Esophagus squamous epithelium (tissue), 5 donors: ENCODE measurements around the gene SPEG. TPM values are rescaled to one million over a fixed set of nuclear protein-coding genes. Genes with fewer than 3 reads are reported as not detected.

Experiments used
- DNase-seq: peaks from one replicate; lab custom pipeline; 2025; lab: John Stamatoyannopoulos, UW
- H3K27ac ChIP-seq, 4 donors: fragments of 200-600 bp; sonication (generic); one replicate each; pipeline ENCODE4 v1.5.1; 2016 to 2019; ENCODE audit warnings: mild to moderate bottlenecking in 1 of 4
- H3K27me3 ChIP-seq, 4 donors: fragments of 200-600 bp; sonication (generic); 1 replicate in 3 of 4; 2 replicates in 1 of 4; pipeline versions ENCODE4 v1.5.1 to v1.6.0; 2017 to 2021; ENCODE audit warnings: antibody characterized with exemption in 1 of 4
- H3K36me3 ChIP-seq, 3 donors: fragments of 200-600 bp; sonication (generic); one replicate each; pipeline ENCODE4 v1.5.1; 2016 to 2019
- H3K4me1 ChIP-seq, 3 donors: fragments of 200-600 bp; sonication (generic); one replicate each; pipeline ENCODE4 v1.5.1; 2017 to 2019
- H3K4me3 ChIP-seq, 4 donors: fragments of 200-600 bp; sonication (generic); 1 replicate in 3 of 4; 2 replicates in 1 of 4; pipeline ENCODE4 v1.5.1; 2016 to 2019; ENCODE audit warnings: mild to moderate bottlenecking in 2 of 4, moderate library complexity in 1 of 4
- H3K9me3 ChIP-seq, 3 donors: fragments of 200-600 bp; sonication (generic); one replicate each; pipeline ENCODE4 v1.5.1; 2016 to 2019
- POLR2A ChIP-seq, 4 donors: fragments of 450-650 bp; IDR thresholded peaks; one replicate each; pipeline ENCODE4 v1.6.1; 2017; ENCODE audit warnings: antibody characterized with exemption in 4 of 4, mild to moderate bottlenecking in 4 of 4, moderate library complexity in 3 of 4
- WGBS, 2 donors: methylation state at CpG; one replicate each; pipeline ENCODE4 v1.1.5; 2018; 5-methylcytosine and 5-hydroxymethylcytosine counted together
- intact Hi-C: fragments of 100-400 bp; cut with DNase I; formaldehyde crosslinking; loops from one replicate; pipeline ENCODE4 v1.15.0; 2022
- total RNA-seq, 4 donors: library from RNA; depleted of rRNA; stranded (reverse); fragments of >200 nt; gene quantifications; one replicate each; pipeline ENCODE4 v1.1.0, GENCODE V29; 2016
- TF ChIP-seq, protein P1 (sequence below), 6 experiments: fragments of 450-650 bp in 4 of 6; fragments of 200-600 bp in 2 of 6; sonication (generic) in 2 of 6; IDR thresholded peaks; one replicate each; pipeline ENCODE4 v1.5.1; 2016 to 2019; ENCODE audit warnings: antibody characterized with exemption in 6 of 6, mild to moderate bottlenecking in 4 of 6, moderate library complexity in 4 of 6
- donor health status: DM: yes; HTN: yes; CAD: no.

Gene SPEG
- total RNA-seq, 4 donors from 2014 or later, result 3.8 to 29.0 (median 5.0) TPM

DNA sequence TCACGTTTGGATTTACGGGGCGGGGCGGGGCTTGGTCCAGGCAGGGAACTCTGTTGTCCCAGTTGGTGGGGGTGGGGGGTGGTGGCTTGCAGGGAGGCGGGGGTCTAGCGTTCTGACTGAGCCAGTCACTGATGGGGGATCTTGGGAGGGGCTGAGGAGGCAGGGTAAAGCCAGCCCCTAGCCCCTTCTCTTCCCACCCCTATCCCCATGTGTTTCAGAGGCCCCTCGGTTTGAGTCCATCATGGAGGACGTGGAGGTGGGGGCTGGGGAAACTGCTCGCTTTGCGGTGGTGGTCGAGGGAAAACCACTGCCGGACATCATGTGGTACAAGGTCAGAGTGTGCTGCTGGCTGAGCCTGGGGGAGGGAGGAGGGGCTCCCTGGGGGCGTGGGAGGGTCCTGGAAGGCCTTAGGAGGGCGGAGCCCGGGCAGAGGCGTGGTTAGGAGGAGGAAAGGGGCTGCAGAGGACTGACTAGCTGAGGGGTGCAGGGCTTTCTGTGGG, 42.1 kb downstream of the SPEG start:
- Histone ChIP-seq H3K36me3 (no peaks in the 10 kb centered on the region), H3K4me1 (peaks cover 0 to 18% (median 7%) of the 10 kb centered on the region in 3 donors), H3K4me3 (peak overlapping the region in 1 of 4 donors; percentile 12), H3K27ac (peak overlapping the region in 2 of 4 donors; percentile 14 to 36), H3K9me3 (no peaks in the 10 kb centered on the region), H3K27me3 (peaks cover 0 to 36% (median 0%) of the 10 kb centered on the region in 4 donors)
- 42% methylated on average over 4 of the region's 16 CpGs; no CpG with 5 or more reads in 1 of the 2 donors for WGBS, 2 donors
- TF ChIP-seq POLR2A (IDR thresholded peaks at IDR 0.05), result no peak
- TF ChIP-seq, protein P1, sequence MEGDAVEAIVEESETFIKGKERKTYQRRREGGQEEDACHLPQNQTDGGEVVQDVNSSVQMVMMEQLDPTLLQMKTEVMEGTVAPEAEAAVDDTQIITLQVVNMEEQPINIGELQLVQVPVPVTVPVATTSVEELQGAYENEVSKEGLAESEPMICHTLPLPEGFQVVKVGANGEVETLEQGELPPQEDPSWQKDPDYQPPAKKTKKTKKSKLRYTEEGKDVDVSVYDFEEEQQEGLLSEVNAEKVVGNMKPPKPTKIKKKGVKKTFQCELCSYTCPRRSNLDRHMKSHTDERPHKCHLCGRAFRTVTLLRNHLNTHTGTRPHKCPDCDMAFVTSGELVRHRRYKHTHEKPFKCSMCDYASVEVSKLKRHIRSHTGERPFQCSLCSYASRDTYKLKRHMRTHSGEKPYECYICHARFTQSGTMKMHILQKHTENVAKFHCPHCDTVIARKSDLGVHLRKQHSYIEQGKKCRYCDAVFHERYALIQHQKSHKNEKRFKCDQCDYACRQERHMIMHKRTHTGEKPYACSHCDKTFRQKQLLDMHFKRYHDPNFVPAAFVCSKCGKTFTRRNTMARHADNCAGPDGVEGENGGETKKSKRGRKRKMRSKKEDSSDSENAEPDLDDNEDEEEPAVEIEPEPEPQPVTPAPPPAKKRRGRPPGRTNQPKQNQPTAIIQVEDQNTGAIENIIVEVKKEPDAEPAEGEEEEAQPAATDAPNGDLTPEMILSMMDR (IDR thresholded peaks at IDR 0.05), result no peak
- no peak for DNase-seq
- intact Hi-C loops, result loop anchor here (5.0 kb wide), 1 partner anchor 46 kb away; no protein-coding TSS in a partner anchor

DNA sequence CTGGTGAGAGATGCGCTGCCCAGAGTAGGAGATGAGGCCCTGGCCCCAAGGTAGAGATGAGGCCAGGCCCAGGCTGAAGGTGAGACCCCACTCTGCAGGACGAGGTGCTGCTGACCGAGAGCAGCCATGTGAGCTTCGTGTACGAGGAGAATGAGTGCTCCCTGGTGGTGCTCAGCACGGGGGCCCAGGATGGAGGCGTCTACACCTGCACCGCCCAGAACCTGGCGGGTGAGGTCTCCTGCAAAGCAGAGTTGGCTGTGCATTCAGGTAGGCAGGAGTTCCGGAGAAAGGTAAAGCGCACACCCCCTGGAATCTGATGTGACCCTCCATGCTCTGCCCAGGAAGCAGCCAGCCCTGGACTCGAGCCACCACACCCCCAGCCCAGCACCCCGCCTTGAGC, 42.5 kb downstream of the SPEG start:
- Histone ChIP-seq H3K27ac (peak overlapping the region in 1 of 4 donors; percentile 36), H3K27me3 (peaks cover 0 to 41% (median 0%) of the 10 kb centered on the region in 4 donors), H3K36me3 (no peaks in the 10 kb centered on the region), H3K4me3 (no peak overlapping the region), H3K4me1 (peaks cover 0 to 18% (median 7%) of the 10 kb centered on the region in 3 donors), H3K9me3 (no peaks in the 10 kb centered on the region)
- intact Hi-C loops, result loop anchor here (5.0 kb wide), 1 partner anchor 45 kb away; no protein-coding TSS in a partner anchor
- DNase-seq, result no peak
- no peak for TF ChIP-seq POLR2A (IDR thresholded peaks at IDR 0.05)
- TF ChIP-seq, protein P1 (IDR thresholded peaks at IDR 0.05), result no peak
- WGBS, 2 donors, result 75 to 85% methylated on average over 12 to 13 of the region's 13 CpGs

DNA sequence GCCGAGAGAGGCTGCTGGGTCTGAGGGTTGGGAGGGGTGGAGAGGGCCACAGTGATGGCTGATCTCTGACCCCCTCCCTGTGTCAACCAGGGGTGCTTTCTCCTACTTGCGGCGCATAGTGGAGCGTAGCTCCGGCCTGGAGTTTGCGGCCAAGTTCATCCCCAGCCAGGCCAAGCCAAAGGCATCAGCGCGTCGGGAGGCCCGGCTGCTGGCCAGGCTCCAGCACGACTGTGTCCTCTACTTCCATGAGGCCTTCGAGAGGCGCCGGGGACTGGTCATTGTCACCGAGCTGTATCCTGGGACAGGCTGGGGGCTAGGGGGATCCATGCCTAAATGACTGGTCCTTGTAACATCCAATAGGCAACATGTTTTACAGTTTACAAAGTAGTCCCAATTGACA, 43.2 kb downstream of the SPEG start:
- Histone ChIP-seq H3K4me3 (no peak overlapping the region), H3K27ac (no peak overlapping the region), H3K9me3 (no peaks in the 10 kb centered on the region), H3K27me3 (peaks cover 0 to 45% (median under 1%) of the 10 kb centered on the region in 4 donors), H3K4me1 (peaks cover 0 to 19% (median 7%) of the 10 kb centered on the region in 3 donors), H3K36me3 (no peaks in the 10 kb centered on the region)
- no peak for TF ChIP-seq POLR2A (IDR thresholded peaks at IDR 0.05)
- TF ChIP-seq, protein P1 (IDR thresholded peaks at IDR 0.05), result no peak
- no peak for DNase-seq
- 73 to 96% methylated on average over 4 to 14 of the region's 15 CpGs for WGBS, 2 donors
- intact Hi-C loops, result loop anchor here (5.0 kb wide), 1 partner anchor 44 kb away; no protein-coding TSS in a partner anchor

DNA sequence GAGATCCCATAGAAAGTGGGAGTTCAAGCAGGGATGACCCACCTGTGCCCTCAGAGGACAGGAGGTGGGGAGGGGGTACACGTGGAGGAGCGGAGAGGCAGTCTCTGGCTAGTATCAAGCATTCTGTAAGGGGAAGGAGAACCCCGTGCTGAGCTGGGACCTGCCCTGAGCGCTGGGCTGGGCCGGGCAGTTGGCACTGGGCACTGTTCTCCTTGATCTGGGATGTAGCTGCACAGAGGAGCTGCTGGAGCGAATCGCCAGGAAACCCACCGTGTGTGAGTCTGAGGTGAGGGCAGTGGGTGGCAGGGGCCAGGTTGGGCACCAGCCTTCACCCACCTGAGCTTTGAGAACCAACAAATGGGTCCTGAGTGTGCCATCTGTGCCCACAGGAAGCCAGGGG, 44.3 kb downstream of the SPEG start:
- no peak overlapping the region for H3K4me3 ChIP-seq
- no peak for TF ChIP-seq POLR2A (IDR thresholded peaks at IDR 0.05)
- TF ChIP-seq, protein P1 (IDR thresholded peaks at IDR 0.05), result no peak
- intact Hi-C loops, result loop anchor here (5.0 kb wide), 1 partner anchor 43 kb away; no protein-coding TSS in a partner anchor
- H3K27me3 ChIP-seq, result peaks cover 0 to 47% (median 9%) of the 10 kb centered on the region in 4 donors
- H3K27ac ChIP-seq, result no peak overlapping the region
- H3K36me3 ChIP-seq, result no peaks in the 10 kb centered on the region
- WGBS, 2 donors, result 77 to 84% methylated on average over 5 to 8 of the region's 8 CpGs
- DNase-seq, result no peak
- H3K9me3 ChIP-seq, result no peaks in the 10 kb centered on the region
- peaks cover 4 to 30% (median 13%) of the 10 kb centered on the region in 3 donors for H3K4me1 ChIP-seq

DNA sequence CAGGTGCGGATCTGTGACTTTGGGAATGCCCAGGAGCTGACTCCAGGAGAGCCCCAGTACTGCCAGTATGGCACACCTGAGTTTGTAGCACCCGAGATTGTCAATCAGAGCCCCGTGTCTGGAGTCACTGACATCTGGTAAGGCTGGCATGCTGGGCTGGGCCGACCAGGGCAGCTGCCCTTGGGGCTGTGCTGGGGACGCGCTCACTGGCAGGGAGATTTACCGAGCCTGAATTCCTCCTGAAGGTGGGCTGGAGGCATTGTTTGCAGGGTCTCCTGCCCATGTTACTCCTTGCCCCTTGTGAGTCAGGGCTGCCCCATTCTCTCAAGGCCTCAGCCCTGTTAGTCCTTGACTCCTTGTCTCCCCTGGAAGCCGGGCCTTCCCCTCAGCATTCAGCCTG, 45.4 kb downstream of the SPEG start:
- Histone ChIP-seq H3K27ac (no peak overlapping the region), H3K4me1 (peaks cover 14 to 41% (median 23%) of the 10 kb centered on the region in 3 donors), H3K36me3 (no peaks in the 10 kb centered on the region), H3K4me3 (no peak overlapping the region), H3K27me3 (peaks cover 10 to 58% (median 16%) of the 10 kb centered on the region in 4 donors), H3K9me3 (no peaks in the 10 kb centered on the region)
- intact Hi-C loops, result no loop called here
- TF ChIP-seq, protein P1 (IDR thresholded peaks at IDR 0.05), result no peak
- TF ChIP-seq POLR2A (IDR thresholded peaks at IDR 0.05), result no peak
- no peak for DNase-seq
- WGBS, 2 donors, result 70% methylated on average over 6 of the region's 8 CpGs; no CpG with 5 or more reads in 1 of the 2 donors
